HG03520 (cell line): Measurements from ENCODE around the gene GYPC.
"Not testable (repeated sequence)": the region's sequence is repeated elsewhere in the genome, so short reads cannot be mapped to it uniquely, and the experiment has no call there.

Source experiments
- ATAC-seq: cut with Tn5 transposase; IDR thresholded peaks from one replicate; pipeline ENCODE4 v1.9.1; 2021; ENCODE audit warnings: mild to moderate bottlenecking, moderate library complexity; ENCODE audit not compliant: unreplicated experiment

GYPC gene

GRCh38 chr2:126655500-126656430 is at the start of gene GYPC:
Gene GYPC (plus strand): TSS chr2:126656158. CDS start chr2:126656264, 106 bp downstream.
- peak; percentile 25 for ATAC-seq

- ATAC-seq = no peak
These were observed 41.3 kb upstream of the GYPC start for GRCh38 chr2:126614524-126615227.

GRCh38 chr2:126616606-126617069 is 39.3 kb upstream of the GYPC start:
- no peak for ATAC-seq

- ATAC-seq = no peak
These were observed 35.7 kb upstream of the GYPC start for GRCh38 chr2:126620302-126620701.

GRCh38 chr2:126623000-126623399 is 33.0 kb upstream of the GYPC start:
- no peak for ATAC-seq

- ATAC-seq = no peak
These were observed 28.3 kb upstream of the GYPC start for GRCh38 chr2:126627643-126628042.

GRCh38 chr2:126634273-126634861 is 21.6 kb upstream of the GYPC start:
- ATAC-seq = peak; percentile 53

- ATAC-seq = no peak
These were observed 20.7 kb upstream of the GYPC start for GRCh38 chr2:126635281-126635680.

GRCh38 chr2:126635736-126636135 is 20.2 kb upstream of the GYPC start:
- no peak for ATAC-seq

GRCh38 chr2:126637386-126637785 is 18.6 kb upstream of the GYPC start:
- ATAC-seq = no peak

GRCh38 chr2:126638746-126639145 is 17.2 kb upstream of the GYPC start:
- no peak for ATAC-seq

- no peak for ATAC-seq
These were observed 16.7 kb upstream of the GYPC start for GRCh38 chr2:126639276-126639675.

- not testable (repeated sequence) for ATAC-seq
These were observed 14.7 kb upstream of the GYPC start for GRCh38 chr2:126641294-126641693.

- ATAC-seq = no peak
These were observed 13.9 kb upstream of the GYPC start for GRCh38 chr2:126642031-126642430.

- no peak for ATAC-seq
These were observed 12.5 kb upstream of the GYPC start for GRCh38 chr2:126643431-126643830.

- ATAC-seq = no peak
These were observed 12.0 kb upstream of the GYPC start for GRCh38 chr2:126643972-126644371.

GRCh38 chr2:126644630-126645191 is 11.2 kb upstream of the GYPC start:
- ATAC-seq = peak; percentile 84

GRCh38 chr2:126645211-126645618 is 10.7 kb upstream of the GYPC start:
- ATAC-seq = peak; percentile 49

- no peak for ATAC-seq
These were observed 9.9 kb upstream of the GYPC start for GRCh38 chr2:126646026-126646425.

GRCh38 chr2:126647714-126648344 is 8.1 kb upstream of the GYPC start:
- ATAC-seq = not testable (repeated sequence)
